SU-DHL-6 (cell line): ENCODE measurements around the gene LMOD2.

Experiments used
- EZH2phosphoT487 ChIP-seq: fragments of 200-600 bp; sonication (generic), shearing (Covaris generic); conservative IDR thresholded peaks from 2 replicates; pipeline ENCODE4 v1.6.1; 2018; ENCODE audit warnings: mild to moderate bottlenecking, antibody characterized with exemption, low read length, moderate library complexity, mixed read lengths
- TF ChIP-seq, protein P1 (sequence below): fragments of 200-600 bp; sonication (generic); IDR thresholded peaks from one replicate; pipeline ENCODE4 v1.5.1; 2017; ENCODE audit warnings: antibody characterized with exemption, mild to moderate bottlenecking, low read length, moderate library complexity; ENCODE audit not compliant: insufficient read depth, poor library complexity, severe bottlenecking

GRCh38 chr7:123645516-123645915, 10.2 kb upstream of the LMOD2 start:
- TF ChIP-seq, protein P1, sequence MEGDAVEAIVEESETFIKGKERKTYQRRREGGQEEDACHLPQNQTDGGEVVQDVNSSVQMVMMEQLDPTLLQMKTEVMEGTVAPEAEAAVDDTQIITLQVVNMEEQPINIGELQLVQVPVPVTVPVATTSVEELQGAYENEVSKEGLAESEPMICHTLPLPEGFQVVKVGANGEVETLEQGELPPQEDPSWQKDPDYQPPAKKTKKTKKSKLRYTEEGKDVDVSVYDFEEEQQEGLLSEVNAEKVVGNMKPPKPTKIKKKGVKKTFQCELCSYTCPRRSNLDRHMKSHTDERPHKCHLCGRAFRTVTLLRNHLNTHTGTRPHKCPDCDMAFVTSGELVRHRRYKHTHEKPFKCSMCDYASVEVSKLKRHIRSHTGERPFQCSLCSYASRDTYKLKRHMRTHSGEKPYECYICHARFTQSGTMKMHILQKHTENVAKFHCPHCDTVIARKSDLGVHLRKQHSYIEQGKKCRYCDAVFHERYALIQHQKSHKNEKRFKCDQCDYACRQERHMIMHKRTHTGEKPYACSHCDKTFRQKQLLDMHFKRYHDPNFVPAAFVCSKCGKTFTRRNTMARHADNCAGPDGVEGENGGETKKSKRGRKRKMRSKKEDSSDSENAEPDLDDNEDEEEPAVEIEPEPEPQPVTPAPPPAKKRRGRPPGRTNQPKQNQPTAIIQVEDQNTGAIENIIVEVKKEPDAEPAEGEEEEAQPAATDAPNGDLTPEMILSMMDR = no peak
- TF ChIP-seq EZH2phosphoT487 = no peak
